ENCODE measurements around the gene GLYAT. TPM values are rescaled to one million over a fixed set of nuclear protein-coding genes. Genes with fewer than 3 reads are reported as not detected.

GLYAT gene
- total and polyA plus RNA-seq, 2 experiments from 2014 or later = 0.10 TPM; not detected in 1

GRCh38 chr11:58688789-58689503 is 42.8 kb downstream of the GLYAT start:
- Histone ChIP-seq H3F3A (replicated peaks; ENCODE audit: low read depth) (no peaks in the 10 kb centered on the region), H4K20me1 (replicated peaks; ENCODE audit: insufficient read depth) (no peaks in the 10 kb centered on the region), H2AFZ (no peak overlapping the region), H3K4me2 (no peak overlapping the region), H3K4me3 (no peak overlapping the region), H3K27ac (ENCODE audit: low read depth) (no peak overlapping the region), H3K9me2 (ENCODE audit: insufficient read depth) (0 out of 2 replicates have a peak, but pooled peaks cover 3% of the 10 kb centered on the region), H3K79me2 (replicated peaks; ENCODE audit: insufficient read depth) (no peaks in the 10 kb centered on the region), H3K27me3 (ENCODE audit: insufficient read depth) (no peaks in the 10 kb centered on the region), H3K4me1 (ENCODE audit: insufficient read depth) (no peaks in the 10 kb centered on the region), H3K36me3 (ENCODE audit: insufficient read depth) (no peaks in the 10 kb centered on the region)
- Mint-ChIP-seq H3K27me3 (ENCODE audit: insufficient read depth, low read depth, poor library complexity) (no peaks in the 10 kb centered on the region), H3K4me3 (no peak overlapping the region), H3K9me3 (peaks cover 79% of the 10 kb centered on the region), H3K36me3 (ENCODE audit: low read depth) (peaks cover 3% of the 10 kb centered on the region; the same call in 1 of the 3 replicates), H3K27ac (no peak overlapping the region), H3K4me1 (no peaks in the 10 kb centered on the region)
- no peak for DNase-seq (ENCODE audit: low spot score)
- TF ChIP-seq ZNF114 (CRISPR knock-in tag; IDR thresholded peaks at IDR 0.05) (no peak), EZH2phosphoT487 (IDR thresholded peaks at IDR 0.05; ENCODE audit: unreplicated experiment) (no peak), EZH2 (IDR thresholded peaks at IDR 0.05; ENCODE audit: low read depth, unreplicated experiment) (no peak), POLR2AphosphoS5 (IDR thresholded peaks at IDR 0.05; ENCODE audit: low read depth) (no peak), CREB1 (CRISPR knock-in tag; IDR thresholded peaks at IDR 0.05; ENCODE audit: low read depth) (no peak), ZNF331 (CRISPR knock-in tag; IDR thresholded peaks at IDR 0.05; ENCODE audit: low read depth) (no peak), REST (IDR thresholded peaks at IDR 0.05; ENCODE audit: unreplicated experiment) (no peak)
- ATAC-seq = no peak

DNA sequence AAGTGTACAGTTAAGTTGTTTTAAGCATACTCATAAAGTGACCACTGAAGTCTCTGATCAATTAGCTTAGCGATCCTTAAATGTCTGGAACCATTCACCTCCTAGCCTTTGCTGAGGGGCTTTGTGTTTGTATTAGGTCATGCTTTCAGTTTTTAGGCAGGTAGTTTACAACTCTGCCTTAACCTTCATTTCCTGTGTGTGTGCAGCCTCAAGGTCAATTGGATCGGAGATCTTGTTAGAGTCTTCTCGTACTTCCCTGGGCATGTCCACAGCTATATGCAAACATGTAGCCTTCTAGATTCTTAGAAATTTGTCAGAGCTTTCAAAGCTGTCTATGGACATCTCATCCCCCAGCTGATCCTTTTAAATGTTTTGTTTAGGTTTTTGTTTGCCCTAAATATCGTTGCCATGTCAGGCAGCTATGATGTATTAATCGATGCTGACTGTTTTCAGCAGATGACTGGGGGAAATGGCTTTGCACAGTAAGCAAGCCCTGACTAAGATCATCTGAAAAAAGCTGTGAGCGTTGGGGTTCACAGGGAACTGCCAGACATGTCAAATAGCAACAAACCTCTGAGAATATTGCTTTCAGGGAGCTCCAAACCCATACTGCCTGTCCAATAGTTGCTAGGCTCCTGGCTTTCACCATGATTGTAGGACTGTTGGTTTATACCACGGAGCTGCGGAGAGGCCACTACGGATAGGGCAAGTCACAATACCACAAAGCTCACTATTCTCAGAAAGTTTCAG is 45.6 kb downstream of the GLYAT start:
- H3K27me3 ChIP-seq (ENCODE audit: insufficient read depth) = no peaks in the 10 kb centered on the region
- H3K36me3 ChIP-seq (ENCODE audit: insufficient read depth) = no peaks in the 10 kb centered on the region
- Mint-ChIP-seq H3K27ac (no peak overlapping the region), H3K4me1 (no peaks in the 10 kb centered on the region), H3K4me3 (no peak overlapping the region), H3K9me3 (peaks cover 84% of the 10 kb centered on the region), H3K27me3 (ENCODE audit: insufficient read depth, low read depth, poor library complexity) (no peaks in the 10 kb centered on the region), H3K36me3 (ENCODE audit: low read depth) (peaks cover 9% of the 10 kb centered on the region; the same call in 2 of the 3 replicates)
- H3K27ac ChIP-seq (ENCODE audit: low read depth) = no peak overlapping the region
- H3K9me2 ChIP-seq (ENCODE audit: insufficient read depth) = 0 out of 2 replicates have a peak, but pooled peaks cover 3% of the 10 kb centered on the region
- no peaks in the 10 kb centered on the region for H3K79me2 ChIP-seq (replicated peaks; ENCODE audit: insufficient read depth)
- no peak overlapping the region for H2AFZ ChIP-seq
- H3K4me1 ChIP-seq (ENCODE audit: insufficient read depth) = no peaks in the 10 kb centered on the region
- H3K4me3 ChIP-seq = no peak overlapping the region
- ATAC-seq (no peak), DNase-seq (ENCODE audit: low spot score) (no peak)
- H3F3A ChIP-seq (replicated peaks; ENCODE audit: low read depth) = no peaks in the 10 kb centered on the region
- no peaks in the 10 kb centered on the region for H4K20me1 ChIP-seq (replicated peaks; ENCODE audit: insufficient read depth)
- no peak overlapping the region for H3K4me2 ChIP-seq
- TF ChIP-seq EZH2phosphoT487 (IDR thresholded peaks at IDR 0.05; ENCODE audit: unreplicated experiment) = no peak
- TF ChIP-seq JUNB (IDR thresholded peaks at IDR 0.05; ENCODE audit: unreplicated experiment) = no peak
- TF ChIP-seq, protein P1, sequence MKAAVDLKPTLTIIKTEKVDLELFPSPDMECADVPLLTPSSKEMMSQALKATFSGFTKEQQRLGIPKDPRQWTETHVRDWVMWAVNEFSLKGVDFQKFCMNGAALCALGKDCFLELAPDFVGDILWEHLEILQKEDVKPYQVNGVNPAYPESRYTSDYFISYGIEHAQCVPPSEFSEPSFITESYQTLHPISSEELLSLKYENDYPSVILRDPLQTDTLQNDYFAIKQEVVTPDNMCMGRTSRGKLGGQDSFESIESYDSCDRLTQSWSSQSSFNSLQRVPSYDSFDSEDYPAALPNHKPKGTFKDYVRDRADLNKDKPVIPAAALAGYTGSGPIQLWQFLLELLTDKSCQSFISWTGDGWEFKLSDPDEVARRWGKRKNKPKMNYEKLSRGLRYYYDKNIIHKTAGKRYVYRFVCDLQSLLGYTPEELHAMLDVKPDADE (IDR thresholded peaks at IDR 0.05) = no peak
- no peak for TF ChIP-seq ZNF331 (CRISPR knock-in tag; IDR thresholded peaks at IDR 0.05; ENCODE audit: low read depth)
- no peak for TF ChIP-seq NANOG (IDR thresholded peaks at IDR 0.05; ENCODE audit: borderline replicate concordance)
- TF ChIP-seq ZNF114 (CRISPR knock-in tag; IDR thresholded peaks at IDR 0.05) = no peak
- no peak for TF ChIP-seq REST (IDR thresholded peaks at IDR 0.05; ENCODE audit: unreplicated experiment)
- no peak for TF ChIP-seq CTCF (conservative IDR thresholded peaks at IDR 0.05; ENCODE audit: low read depth in 2 of 2)
- no peak for TF ChIP-seq CREB1 (CRISPR knock-in tag; IDR thresholded peaks at IDR 0.05; ENCODE audit: low read depth)

All from GM23338 (cell line).